ENCODE data around the gene SNX7. TPM values are rescaled to one million over a fixed set of nuclear protein-coding genes. Genes with fewer than 3 reads are reported as not detected.

SNX7 gene
- total RNA-seq, 3 donors from 2014 or later: 38.0 to 45.1 (median 43.5) TPM

- intact Hi-C loops (cut with DNase I, micrococcal nuclease): no loop called here
- DNase-seq (no peak), ATAC-seq (no peak)
- Histone ChIP-seq H3K4me3 (no peak overlapping the region), H3K9me3 (no peaks in the 10 kb centered on the region), H3K36me3 (ENCODE audit: low read depth) (no peaks in the 10 kb centered on the region), H3K4me1 (ENCODE audit: low read depth) (no peaks in the 10 kb centered on the region)
- TF ChIP-seq, protein P1, sequence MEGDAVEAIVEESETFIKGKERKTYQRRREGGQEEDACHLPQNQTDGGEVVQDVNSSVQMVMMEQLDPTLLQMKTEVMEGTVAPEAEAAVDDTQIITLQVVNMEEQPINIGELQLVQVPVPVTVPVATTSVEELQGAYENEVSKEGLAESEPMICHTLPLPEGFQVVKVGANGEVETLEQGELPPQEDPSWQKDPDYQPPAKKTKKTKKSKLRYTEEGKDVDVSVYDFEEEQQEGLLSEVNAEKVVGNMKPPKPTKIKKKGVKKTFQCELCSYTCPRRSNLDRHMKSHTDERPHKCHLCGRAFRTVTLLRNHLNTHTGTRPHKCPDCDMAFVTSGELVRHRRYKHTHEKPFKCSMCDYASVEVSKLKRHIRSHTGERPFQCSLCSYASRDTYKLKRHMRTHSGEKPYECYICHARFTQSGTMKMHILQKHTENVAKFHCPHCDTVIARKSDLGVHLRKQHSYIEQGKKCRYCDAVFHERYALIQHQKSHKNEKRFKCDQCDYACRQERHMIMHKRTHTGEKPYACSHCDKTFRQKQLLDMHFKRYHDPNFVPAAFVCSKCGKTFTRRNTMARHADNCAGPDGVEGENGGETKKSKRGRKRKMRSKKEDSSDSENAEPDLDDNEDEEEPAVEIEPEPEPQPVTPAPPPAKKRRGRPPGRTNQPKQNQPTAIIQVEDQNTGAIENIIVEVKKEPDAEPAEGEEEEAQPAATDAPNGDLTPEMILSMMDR (IDR thresholded peaks at IDR 0.05): no peak
Measured at GRCh38 chr1:98669355-98670296, 8.1 kb downstream of the SNX7 start.

- DNase-seq: no peak
- no peak overlapping the region for H3K4me3 ChIP-seq
- no peaks in the 10 kb centered on the region for H3K36me3 ChIP-seq (ENCODE audit: low read depth)
- no peaks in the 10 kb centered on the region for H3K4me1 ChIP-seq (ENCODE audit: low read depth)
- intact Hi-C loops (cut with DNase I, micrococcal nuclease): no loop called here
- TF ChIP-seq, protein P1 (IDR thresholded peaks at IDR 0.05): no peak
- no peak for ATAC-seq
- H3K9me3 ChIP-seq: no peaks in the 10 kb centered on the region
Measured at GRCh38 chr1:98672189-98672588, 10.7 kb downstream of the SNX7 start.

DNA sequence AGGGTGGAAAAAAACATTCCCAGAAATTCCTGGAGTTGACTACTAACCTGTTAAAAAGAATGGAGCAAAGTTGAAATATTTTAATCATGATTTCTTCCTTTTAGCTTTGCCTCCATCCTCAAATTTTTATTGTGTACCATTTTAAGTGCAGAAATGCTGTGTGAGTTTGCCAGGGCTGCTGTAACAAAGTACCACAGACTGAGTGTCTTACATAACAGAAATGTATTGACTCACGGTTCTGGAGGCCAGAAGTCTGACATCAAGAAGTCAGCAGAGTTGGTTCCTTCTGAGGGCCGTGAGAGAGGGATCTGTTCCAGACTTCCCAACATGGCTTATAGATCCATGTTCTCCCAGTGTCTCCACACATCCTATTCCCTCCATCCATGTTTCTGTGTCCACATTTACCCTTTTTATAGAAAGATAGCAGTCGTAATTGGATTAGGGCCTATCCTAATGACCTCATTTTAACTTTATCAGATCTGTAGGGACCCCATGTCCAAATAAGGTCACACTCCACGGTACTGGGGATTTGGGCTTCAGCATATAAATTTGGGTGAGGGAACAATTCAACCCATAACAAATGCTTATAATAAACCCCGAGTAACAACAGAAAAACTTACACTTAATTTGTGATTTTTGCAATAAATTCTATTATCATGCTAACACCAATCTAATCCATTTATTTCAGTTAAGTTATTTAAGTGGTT, 12.7 kb downstream of the SNX7 start:
- TF ChIP-seq, protein P1 (IDR thresholded peaks at IDR 0.05): no peak
- Histone ChIP-seq H3K9me3 (no peaks in the 10 kb centered on the region), H3K36me3 (ENCODE audit: low read depth) (no peaks in the 10 kb centered on the region), H3K4me1 (ENCODE audit: low read depth) (no peaks in the 10 kb centered on the region), H3K4me3 (no peak overlapping the region)
- DNase-seq: no peak
- intact Hi-C loops (cut with DNase I, micrococcal nuclease): no loop called here
- no peak for ATAC-seq

DNA sequence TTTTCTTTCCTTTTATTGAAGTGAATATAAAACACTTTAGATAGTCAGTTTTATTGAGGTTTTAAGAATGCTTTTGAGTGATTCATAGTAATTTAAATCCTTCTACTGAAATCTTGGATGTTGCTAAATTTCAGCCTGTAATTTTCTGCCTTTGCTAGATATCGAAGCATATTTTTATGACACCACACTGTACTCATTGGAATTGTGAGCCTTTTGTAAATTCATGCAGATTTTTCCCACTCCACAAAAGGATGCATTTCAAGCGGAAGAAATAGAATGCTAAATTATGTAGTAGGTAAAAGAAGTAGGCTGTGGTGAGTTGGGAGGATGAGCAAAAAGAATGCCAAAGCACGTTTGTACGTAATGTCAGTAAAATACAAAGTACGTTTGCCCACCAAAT, 13.8 kb downstream of the SNX7 start:
- intact Hi-C loops (cut with DNase I, micrococcal nuclease): no loop called here
- TF ChIP-seq, protein P1 (IDR thresholded peaks at IDR 0.05): no peak

DNA sequence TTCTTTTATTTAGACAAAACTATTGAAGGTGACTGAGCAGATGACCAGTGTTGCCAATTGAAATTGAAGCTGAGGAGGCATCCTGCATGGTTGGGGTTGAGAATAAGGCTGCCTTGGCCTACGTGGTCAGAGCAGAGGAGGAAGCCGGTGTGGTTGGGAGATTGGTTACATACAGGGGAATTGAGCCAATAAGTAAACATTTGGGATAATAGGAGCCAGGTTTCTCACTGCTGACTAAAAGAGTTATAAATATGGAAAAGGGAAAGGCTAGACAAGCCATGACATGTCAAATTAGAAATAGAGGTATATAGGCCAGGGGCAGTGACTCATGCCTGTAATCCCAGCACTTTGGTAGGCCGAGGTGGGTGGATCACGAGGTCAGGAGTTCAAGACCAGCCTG, 15.8 kb downstream of the SNX7 start:
- DNase-seq: no peak
- TF ChIP-seq, protein P1 (IDR thresholded peaks at IDR 0.05): no peak
- intact Hi-C loops (cut with DNase I, micrococcal nuclease): no loop called here

More for the DNA sequence above, 13.8 kb downstream of the SNX7 start:
- no peaks in the 10 kb centered on the region for H3K4me1 ChIP-seq (ENCODE audit: low read depth)
- no peaks in the 10 kb centered on the region for H3K36me3 ChIP-seq (ENCODE audit: low read depth)
- DNase-seq: no peak
- no peak for ATAC-seq
- H3K9me3 ChIP-seq: no peaks in the 10 kb centered on the region
- no peak overlapping the region for H3K4me3 ChIP-seq

More for the DNA sequence above, 15.8 kb downstream of the SNX7 start:
- H3K36me3 ChIP-seq (ENCODE audit: low read depth): no peaks in the 10 kb centered on the region
- H3K4me3 ChIP-seq: no peak overlapping the region
- no peaks in the 10 kb centered on the region for H3K9me3 ChIP-seq
- no peaks in the 10 kb centered on the region for H3K4me1 ChIP-seq (ENCODE audit: low read depth)
- peak; percentile 7 for ATAC-seq

Data from mucosa of descending colon (tissue), 3 donors.